H1 (cell line): ENCODE measurements around the gene SMURF2. TPM values are rescaled to one million over a fixed set of nuclear protein-coding genes. Genes with fewer than 3 reads are reported as not detected.

Experiments used
- CTCF ChIA-PET: fragments of 300-600 bp; sonication (Branson Sonifier 250); formaldehyde crosslinking; loops from one replicate; lab custom pipeline; 2021; ENCODE audit not compliant: partially characterized antibody; lab: Charles Lee
- POLR2A ChIA-PET: fragments of 300-600 bp; sonication (Branson Sonifier 250); formaldehyde crosslinking; loops from one replicate; lab custom pipeline; 2021; ENCODE audit warnings: inconsistent platforms; ENCODE audit not compliant: partially characterized antibody; lab: Charles Lee
- DNase-seq, 2 experiments: peaks; one replicate each; pipeline versions ENCODE4 v3.0.0 to v3.0.0-alpha.2; 2010 to 2022; ENCODE audit warnings: low spot score in 2 of 2, low read depth in 1 of 2, mixed read lengths in 1 of 2
- FAIRE-seq: peaks from 2 replicates; lab custom pipeline; 2011; peaks lifted over from hg19 to GRCh38; lab: Jason Lieb, UNC
- H2AFZ ChIP-seq: 2 replicates; pipeline ENCODE4 v1.8.1; 2012; ENCODE audit warnings: low read length, inconsistent platforms
- H2AK5ac ChIP-seq: 2 replicates; pipeline ENCODE4 v1.6.1; 2013; ENCODE audit warnings: low read depth, low read length
- H2BK120ac ChIP-seq: replicated peaks from 2 replicates; pipeline ENCODE3; 2013; ENCODE audit warnings: low read depth, low read length, inconsistent platforms
- H2BK12ac ChIP-seq: 2 replicates; pipeline ENCODE4 v1.6.1; 2013; ENCODE audit warnings: low read depth, low read length
- H2BK15ac ChIP-seq: 2 replicates; pipeline ENCODE4 v1.6.1; 2013; ENCODE audit warnings: low read length
- H2BK20ac ChIP-seq: 2 replicates; pipeline ENCODE4 v1.6.1; 2013; ENCODE audit warnings: low read length
- H2BK5ac ChIP-seq: 2 replicates; pipeline ENCODE4 v1.6.1; 2013; ENCODE audit warnings: low read depth, low read length
- H3K14ac ChIP-seq: 2 replicates; pipeline ENCODE4 v1.6.1; 2013; ENCODE audit warnings: inconsistent platforms; ENCODE audit not compliant: insufficient read length
- H3K18ac ChIP-seq: 2 replicates; pipeline ENCODE4 v1.6.1; 2013; ENCODE audit warnings: low read length; ENCODE audit errors: extremely low read depth
- H3K23ac ChIP-seq: 2 replicates; pipeline ENCODE4 v1.6.1; 2013; ENCODE audit warnings: inconsistent platforms; ENCODE audit not compliant: insufficient read length
- H3K23me2 ChIP-seq: 2 replicates; pipeline ENCODE4 v1.6.1; 2013; ENCODE audit warnings: low read depth, low read length
- H3K27ac ChIP-seq: 2 replicates; pipeline ENCODE4 v1.6.1; 2011; ENCODE audit warnings: low read depth, low read length, inconsistent platforms
- H3K27me3 ChIP-seq, 4 experiments: replicated peaks in 1 of 4; 1 replicate in 1 of 4; 2 replicates in 3 of 4; pipeline versions ENCODE4 v1.6.1 to v1.8.1; 2011 to 2013; ENCODE audit warnings: low read length in 3 of 4, mild to moderate bottlenecking in 3 of 4, inconsistent platforms in 2 of 4, mixed read lengths in 2 of 4, moderate library complexity in 1 of 4; ENCODE audit not compliant: control insufficient read depth in 3 of 4, insufficient read depth in 3 of 4; ENCODE audit errors: extremely low read depth in 1 of 4
- H3K36me3 ChIP-seq, 4 experiments: 2 replicates each; pipeline versions ENCODE4 v1.6.1 to v1.8.1; 2011 to 2013; ENCODE audit warnings: mild to moderate bottlenecking in 4 of 4, low read length in 3 of 4, moderate library complexity in 2 of 4, control low read depth in 1 of 4, inconsistent platforms in 1 of 4; ENCODE audit not compliant: insufficient read depth in 4 of 4, control insufficient read depth in 2 of 4
- H3K4ac ChIP-seq: replicated peaks from 2 replicates; pipeline ENCODE3; 2013; ENCODE audit warnings: low read length, low read depth, mixed read lengths, inconsistent platforms; ENCODE audit not compliant: insufficient read length
- H3K4me1 ChIP-seq, 4 experiments: replicated peaks in 1 of 4; 1 replicate in 1 of 4; 2 replicates in 3 of 4; pipeline versions ENCODE4 v1.6.1 to v1.8.1; 2011 to 2013; ENCODE audit warnings: low read length in 3 of 4, inconsistent platforms in 2 of 4, mixed read lengths in 1 of 4; ENCODE audit not compliant: insufficient read depth in 4 of 4, control insufficient read depth in 3 of 4
- H3K4me2 ChIP-seq, 2 experiments: 2 replicates each; pipeline versions ENCODE4 v1.6.1 to v1.8.1; 2011 to 2013; ENCODE audit warnings: low read depth in 2 of 2, low read length in 2 of 2, control low read depth in 1 of 2, inconsistent platforms in 1 of 2, mild to moderate bottlenecking in 1 of 2; ENCODE audit not compliant: insufficient read depth in 1 of 2
- H3K4me3 ChIP-seq, 4 experiments: fragments of 200-600, 300-600 bp in 1 of 4; sonication (generic), shearing (Covaris generic), sonication (Bioruptor Twin) in 1 of 4; 2 replicates each; pipeline versions ENCODE4 v1.5.1 to v1.8.1; 2011 to 2016; ENCODE audit warnings: low read length in 4 of 4, low read depth in 3 of 4, control low read depth in 2 of 4, inconsistent platforms in 2 of 4, mild to moderate bottlenecking in 2 of 4, mixed read lengths in 1 of 4, moderate library complexity in 1 of 4; ENCODE audit not compliant: insufficient read depth in 2 of 4; ENCODE audit errors: extremely low read depth in 1 of 4
- H3K56ac ChIP-seq: replicated peaks from 2 replicates; pipeline ENCODE3; 2013; ENCODE audit warnings: low read depth, mild to moderate bottlenecking, mixed read lengths, low read length, inconsistent platforms; ENCODE audit not compliant: insufficient read length
- H3K79me1 ChIP-seq: 2 replicates; pipeline ENCODE4 v1.6.1; 2013; ENCODE audit warnings: low read depth, low read length, control low read depth
- H3K79me2 ChIP-seq, 2 experiments: 2 replicates each; pipeline versions ENCODE4 v1.6.1 to v1.8.1; 2012 to 2013; ENCODE audit warnings: low read length in 2 of 2, mild to moderate bottlenecking in 2 of 2, inconsistent platforms in 1 of 2; ENCODE audit not compliant: insufficient read depth in 2 of 2, control insufficient read depth in 1 of 2
- H3K9ac ChIP-seq, 4 experiments: replicated peaks in 1 of 4; 1 replicate in 1 of 4; 2 replicates in 3 of 4; pipeline versions ENCODE4 v1.6.1 to v1.8.1; 2011 to 2013; ENCODE audit warnings: low read depth in 3 of 4, low read length in 3 of 4, control low read depth in 2 of 4, mild to moderate bottlenecking in 2 of 4, moderate library complexity in 2 of 4, inconsistent platforms in 1 of 4; ENCODE audit errors: extremely low read depth in 1 of 4
- H3K9me3 ChIP-seq, 2 experiments: 2 replicates each; pipeline versions ENCODE4 v1.6.1 to v1.8.1; 2012 to 2013; ENCODE audit warnings: mild to moderate bottlenecking in 2 of 2, moderate library complexity in 2 of 2, control low read depth in 1 of 2, inconsistent platforms in 1 of 2, low read depth in 1 of 2, low read length in 1 of 2, mixed read lengths in 1 of 2; ENCODE audit not compliant: insufficient read depth in 2 of 2
- H4K20me1 ChIP-seq, 2 experiments: replicated peaks in 1 of 2; 2 replicates each; pipeline versions ENCODE3 to v1.8.1; 2011 to 2013; ENCODE audit warnings: inconsistent platforms in 2 of 2, low read length in 2 of 2, mild to moderate bottlenecking in 1 of 2; ENCODE audit not compliant: insufficient read depth in 2 of 2, control insufficient read depth in 1 of 2
- H4K5ac ChIP-seq: 2 replicates; pipeline ENCODE4 v1.6.1; 2013; ENCODE audit warnings: low read length, low read depth, mixed read lengths, inconsistent platforms; ENCODE audit not compliant: insufficient read length
- H4K8ac ChIP-seq: 2 replicates; pipeline ENCODE4 v1.8.0; 2013; ENCODE audit warnings: mild to moderate bottlenecking, moderate library complexity, low read length, inconsistent platforms; ENCODE audit not compliant: insufficient read depth; ENCODE audit errors: extremely low read depth
- H4K91ac ChIP-seq: replicated peaks from 2 replicates; pipeline ENCODE3; 2013; ENCODE audit warnings: low read length, mixed read lengths, inconsistent platforms; ENCODE audit not compliant: insufficient read length
- EGR1 ChIP-seq: IDR thresholded peaks from 2 replicates; pipeline ENCODE4 v1.6.1; 2011; ENCODE audit warnings: low read depth, low read length, borderline replicate concordance
- EZH2 ChIP-seq: fragments of 200-600 bp; sonication (generic); IDR thresholded peaks from 2 replicates; pipeline ENCODE4 v1.7.1; 2012; ENCODE audit warnings: low read depth, mild to moderate bottlenecking, moderate library complexity, low read length, inconsistent platforms; ENCODE audit not compliant: severe bottlenecking
- FOSL1 ChIP-seq: IDR thresholded peaks from 2 replicates; pipeline ENCODE4 v1.6.1; 2011; ENCODE audit warnings: mild to moderate bottlenecking, low read depth, low read length, moderate library complexity; ENCODE audit not compliant: insufficient read depth
- GABPA ChIP-seq: IDR thresholded peaks from 2 replicates; pipeline ENCODE4 v1.6.1; 2011; ENCODE audit warnings: mild to moderate bottlenecking, low read length, moderate library complexity, borderline replicate concordance; ENCODE audit not compliant: insufficient read depth
- KDM4A ChIP-seq: IDR thresholded peaks from one replicate; pipeline ENCODE4 v1.7.1; 2012; ENCODE audit warnings: low read depth, mild to moderate bottlenecking, moderate library complexity, low read length, inconsistent platforms; ENCODE audit not compliant: severe bottlenecking
- RAD21 ChIP-seq, 2 experiments: IDR thresholded peaks in 1 of 2; conservative IDR thresholded peaks in 1 of 2; 2 replicates each; pipeline ENCODE4 v1.6.1; 2011; ENCODE audit warnings: low read depth in 2 of 2, low read length in 2 of 2, improper control_type of control experiment in 1 of 2, inconsistent platforms in 1 of 2, mild to moderate bottlenecking in 1 of 2, moderate library complexity in 1 of 2
- SAP30 ChIP-seq: fragments of 300-600 bp; sonication (generic); IDR thresholded peaks from 2 replicates; pipeline ENCODE4 v1.7.1; 2012; ENCODE audit warnings: low read length, moderate library complexity, mild to moderate bottlenecking, inconsistent platforms; ENCODE audit not compliant: insufficient read depth, insufficient replicate concordance
- SIN3A ChIP-seq, 2 experiments: IDR thresholded peaks in 1 of 2; conservative IDR thresholded peaks in 1 of 2; 2 replicates each; pipeline ENCODE4 v1.6.1; 2011 to 2012; ENCODE audit warnings: low read length in 2 of 2, improper control_type of control experiment in 1 of 2, low read depth in 1 of 2, mild to moderate bottlenecking in 1 of 2
- SIRT6 ChIP-seq: IDR thresholded peaks from one replicate; pipeline ENCODE4 v1.7.1; 2012; ENCODE audit warnings: low read length, inconsistent platforms
- WGBS, 2 experiments: shearing (Covaris generic) in 1 of 2; methylation state at CpG; one replicate each; pipeline versions ENCODE4 v1.1.6 to v1.1.7; 2013 to 2015; ENCODE audit warnings: low lambda C conversion rate in 2 of 2, mixed read lengths in 2 of 2, inconsistent platforms in 1 of 2, low coverage in 1 of 2, missing lambda C conversion rate in 1 of 2; ENCODE audit not compliant: insufficient replicate concordance in 2 of 2, insufficient coverage in 1 of 2, insufficient read length in 1 of 2; ENCODE audit errors: extremely low coverage in 1 of 2, missing lambda C conversion rate in 1 of 2; 5-methylcytosine and 5-hydroxymethylcytosine counted together
- polyA plus RNA-seq, 7 experiments: library from polyadenylated mRNA; depleted of rRNA in 3 of 7; stranded (reverse) in 5 of 7; unstranded in 2 of 7; fragments of >200 nt in 5 of 7; fragments of 200-250 nt in 2 of 7; gene quantifications; 1 replicate in 5 of 7; 2 replicates in 1 of 7; 4 replicates in 1 of 7; pipeline versions ENCODE4 v1.2.1 to v1.2.3, GENCODE V29; 2011 to 2013; ENCODE audit warnings: missing spikeins in 2 of 7, mixed read lengths in 2 of 7
- total RNA-seq: library from RNA; stranded (reverse); fragmentation: NEBNext Ultra II Directional; extraction: Animal tissue kit (Norgen Biotek cat#: 25700); gene quantifications from 2 replicates; pipeline ENCODE4 v1.2.1, GENCODE V29; 2021
- TF ChIP-seq, protein P1 (sequence below): IDR thresholded peaks from 2 replicates; pipeline ENCODE4 v1.6.1; 2011; ENCODE audit warnings: low read length, improper control_type of control experiment

Gene SMURF2
- total and polyA plus RNA-seq, 2 of the 8 experiments (the other 6 are each of a cell fraction or from before 2014, with no cell fraction given) = 7.2 to 29.2 TPM

DNA sequence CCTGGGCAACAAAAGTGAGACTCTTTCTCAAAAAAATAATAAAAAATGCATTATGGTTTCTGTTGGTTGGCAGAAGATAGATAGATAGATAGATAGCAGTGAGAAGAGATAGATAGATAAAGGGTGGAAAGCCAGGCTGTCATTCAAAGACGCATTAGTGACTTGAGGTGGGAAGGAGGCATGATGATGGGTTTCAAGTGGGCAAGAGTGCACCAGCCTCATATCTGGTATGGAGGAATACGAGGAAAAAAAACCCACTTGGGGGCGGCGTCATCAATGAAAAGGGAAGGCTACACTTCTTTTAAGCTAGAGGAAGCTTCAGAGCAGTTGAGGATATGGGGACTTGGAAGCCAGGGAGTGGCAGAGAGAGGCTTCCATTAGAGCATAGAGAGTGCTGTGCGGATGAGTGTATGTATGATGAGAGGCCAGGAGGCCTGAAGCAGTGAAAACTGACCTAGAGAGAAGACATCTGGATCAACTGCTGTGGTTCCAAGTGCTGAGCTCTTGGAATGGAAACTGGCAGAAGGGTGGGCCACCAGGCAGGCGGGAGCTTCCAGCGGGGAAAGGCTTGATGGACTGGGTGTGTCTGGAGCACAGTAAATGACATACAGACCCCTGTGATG, 123.5 kb downstream of the SMURF2 start:
- H2AK5ac ChIP-seq = no peak overlapping the region
- no peak overlapping the region for H2BK20ac ChIP-seq
- H4K5ac ChIP-seq = no peak overlapping the region
- no peak overlapping the region for H4K91ac ChIP-seq
- no peaks in the 10 kb centered on the region for H3K9me3 ChIP-seq
- no peak overlapping the region for H3K14ac ChIP-seq
- no peaks in the 10 kb centered on the region for H3K4me1 ChIP-seq
- 94% methylated on average over 7 of the region's 7 CpGs; no CpG with 5 or more reads in 1 of the 2 experiments for WGBS, 2 experiments
- no peaks in the 10 kb centered on the region for H3K79me1 ChIP-seq
- H3K18ac ChIP-seq = no peak overlapping the region
- no peak overlapping the region for H3K4me2 ChIP-seq
- no peak overlapping the region for H3K56ac ChIP-seq
- no peak overlapping the region for H2BK120ac ChIP-seq
- H3K23me2 ChIP-seq = no peaks in the 10 kb centered on the region
- H3K27ac ChIP-seq = no peak overlapping the region
- no peak overlapping the region for H2BK15ac ChIP-seq
- ChIA-PET POLR2A (interaction anchor here (1.0 to 8.5 kb wide), 10 partner anchors 9 to 123 kb away, joined by 3 to 75 read pairs (median 6); partner anchors contain the start of genes CEP95, DDX5, POLG2 and SMURF2), CTCF (interaction anchor here (0.7 to 2.3 kb wide), 6 partner anchors 15 to 210 kb away, joined by 3 to 10 read pairs (median 4); no protein-coding TSS in a partner anchor)
- peaks cover 20 to 63% (median 32%) of the 10 kb centered on the region in 4 experiments; a peak in 7 of 8 replicates for H3K36me3 ChIP-seq
- H3K79me2 ChIP-seq = no peaks in the 10 kb centered on the region
- DNase-seq = no peak
- no peak overlapping the region for H2BK5ac ChIP-seq
- H3K4ac ChIP-seq = no peak overlapping the region
- H3K27me3 ChIP-seq = no peaks in the 10 kb centered on the region
- no peak overlapping the region for H2AFZ ChIP-seq
- no peak overlapping the region for H2BK12ac ChIP-seq
- no peak overlapping the region for H3K23ac ChIP-seq
- no peak overlapping the region for H3K9ac ChIP-seq
- H4K20me1 ChIP-seq = no peaks in the 10 kb centered on the region
- no peak overlapping the region for H3K4me3 ChIP-seq
- no peak for FAIRE-seq
- H4K8ac ChIP-seq = no peak overlapping the region
- TF ChIP-seq RAD21 (IDR thresholded peaks at IDR 0.05 in 1 of 2, conservative IDR thresholded peaks at IDR 0.05 in 1 of 2; ENCODE audit: low read depth in 2 of 2, low read length in 2 of 2) (no peak), KDM4A (no peak), SAP30 (no peak), GABPA (no peak), EZH2 (no peak), SIN3A (conservative IDR thresholded peaks at IDR 0.05 in 1 of 2, IDR thresholded peaks at IDR 0.05 in 1 of 2; ENCODE audit: low read depth in 1 of 2, low read length in 2 of 2) (no peak), EGR1 (no peak), FOSL1 (no peak), SIRT6 (no peak)
- TF ChIP-seq, protein P1, sequence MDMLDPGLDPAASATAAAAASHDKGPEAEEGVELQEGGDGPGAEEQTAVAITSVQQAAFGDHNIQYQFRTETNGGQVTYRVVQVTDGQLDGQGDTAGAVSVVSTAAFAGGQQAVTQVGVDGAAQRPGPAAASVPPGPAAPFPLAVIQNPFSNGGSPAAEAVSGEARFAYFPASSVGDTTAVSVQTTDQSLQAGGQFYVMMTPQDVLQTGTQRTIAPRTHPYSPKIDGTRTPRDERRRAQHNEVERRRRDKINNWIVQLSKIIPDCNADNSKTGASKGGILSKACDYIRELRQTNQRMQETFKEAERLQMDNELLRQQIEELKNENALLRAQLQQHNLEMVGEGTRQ = no peak
